ENCODE results near the gene CEMIP. TPM values are rescaled to one million over a fixed set of nuclear protein-coding genes. Genes with fewer than 3 reads are reported as not detected.
"Not testable (repeated sequence)": the region's sequence is repeated elsewhere in the genome, so short reads cannot be mapped to it uniquely, and the experiment has no call there.

CEMIP gene
- total and polyA plus RNA-seq, 12 donors, result 0.01 to 1.9 (median 0.23) TPM; not detected in 1

GRCh38 chr15:80755885-80756284 lies 23.3 kb upstream of the CEMIP start:
- H3K9me3 ChIP-seq, result no peaks in the 10 kb centered on the region
- DNase-seq (no peak), ATAC-seq (no peak)
- WGBS, 2 donors, result 90 to 91% methylated on average over 3 of the region's 3 CpGs
- no peaks in the 10 kb centered on the region for H3K27me3 ChIP-seq
- intact Hi-C loops (cut with DNase I), result no loop called here
- no peak overlapping the region for H3K4me3 ChIP-seq
- no peak overlapping the region for H3K27ac ChIP-seq
- no peak for TF ChIP-seq CTCF (IDR thresholded peaks at IDR 0.05)
- H3K36me3 ChIP-seq, result peaks cover 0 to 15% (median 4%) of the 10 kb centered on the region in 9 donors
- peaks cover 0 to 3% (median 0%) of the 10 kb centered on the region in 9 donors for H3K4me1 ChIP-seq

- no peak for TF ChIP-seq CTCF (IDR thresholded peaks at IDR 0.05)
- no peak for DNase-seq
- WGBS, 2 donors, result 76 to 80% methylated on average over 6 of the region's 6 CpGs
- no peaks in the 10 kb centered on the region for H3K9me3 ChIP-seq
- intact Hi-C loops (cut with DNase I), result no loop called here
- H3K4me3 ChIP-seq, result no peak overlapping the region
- H3K27ac ChIP-seq, result no peak overlapping the region
- H3K27me3 ChIP-seq, result no peaks in the 10 kb centered on the region
- ATAC-seq, result no peak
- peaks cover 0 to 4% (median 0%) of the 10 kb centered on the region in 9 donors for H3K4me1 ChIP-seq
- peaks cover 0 to 13% (median 4%) of the 10 kb centered on the region in 9 donors for H3K36me3 ChIP-seq
These were observed 20.9 kb upstream of the CEMIP start for GRCh38 chr15:80758130-80758745.

- WGBS, 2 donors, result 30 to 40% methylated on average over 4 of the region's 4 CpGs
- Histone ChIP-seq H3K4me1 (peaks cover 0 to 4% (median 0%) of the 10 kb centered on the region in 9 donors), H3K9me3 (no peaks in the 10 kb centered on the region), H3K27me3 (no peaks in the 10 kb centered on the region), H3K36me3 (no peaks in the 10 kb centered on the region), H3K27ac (no peak overlapping the region), H3K4me3 (no peak overlapping the region)
- no peak for TF ChIP-seq CTCF (IDR thresholded peaks at IDR 0.05)
- DNase-seq, result no peak
- intact Hi-C loops (cut with DNase I), result no loop called here
- ATAC-seq, result no peak
These were observed 18.2 kb upstream of the CEMIP start for GRCh38 chr15:80760960-80761359.

- Histone ChIP-seq H3K4me1 (peaks cover 0 to 4% (median 0%) of the 10 kb centered on the region in 9 donors), H3K27me3 (no peaks in the 10 kb centered on the region), H3K27ac (no peak overlapping the region), H3K36me3 (no peaks in the 10 kb centered on the region), H3K9me3 (no peaks in the 10 kb centered on the region), H3K4me3 (no peak overlapping the region)
- ATAC-seq (no peak), DNase-seq (no peak)
- intact Hi-C loops (cut with DNase I), result no loop called here
- 80 to 86% methylated on average over 6 of the region's 6 CpGs for WGBS, 2 donors
- no peak for TF ChIP-seq CTCF (IDR thresholded peaks at IDR 0.05)
These were observed 17.4 kb upstream of the CEMIP start for GRCh38 chr15:80761754-80762153.

- H3K27ac ChIP-seq; H3K4me3 ChIP-seq; intact Hi-C loops (cut with DNase I); DNase-seq; H3K27me3 ChIP-seq; ATAC-seq; H3K36me3 ChIP-seq; H3K9me3 ChIP-seq; H3K4me1 ChIP-seq: not testable (repeated sequence)
- WGBS, 2 donors, result 94 to 99% methylated on average over 3 of the region's 3 CpGs
These were observed 15.9 kb upstream of the CEMIP start for GRCh38 chr15:80763235-80763634.

All from heart right ventricle (tissue), 16 donors.